ENCODE results near the gene NACA2. TPM values are rescaled to one million over a fixed set of nuclear protein-coding genes. Genes with fewer than 3 reads are reported as not detected.
A peak's percentile ranks its signal among the peaks of the same experiment; 100 is the strongest.

Gene NACA2
- total RNA-seq, 4 donors from 2014 or later = not detected

DNA sequence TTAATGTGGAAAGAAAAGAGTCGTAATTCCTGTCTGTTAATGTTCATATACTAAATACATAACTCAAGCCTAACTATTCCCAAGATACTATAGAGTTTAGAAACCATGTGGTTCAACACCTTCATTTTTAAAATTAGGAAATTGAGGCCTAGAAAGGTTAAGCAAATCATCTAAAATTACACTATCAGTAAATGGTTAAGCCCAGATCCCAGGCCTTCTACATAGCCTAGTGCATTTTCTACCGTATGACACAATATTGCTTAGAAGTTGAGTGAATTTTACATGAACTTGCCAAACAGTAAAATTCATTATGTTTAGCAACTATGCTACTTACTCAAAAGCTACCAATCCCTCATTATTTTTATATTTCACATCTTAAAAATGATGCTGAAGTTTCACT, 6.8 kb downstream of the NACA2 start:
- TF ChIP-seq POLR2A (IDR thresholded peaks at IDR 0.05) = no peak
- TF ChIP-seq, protein P1, sequence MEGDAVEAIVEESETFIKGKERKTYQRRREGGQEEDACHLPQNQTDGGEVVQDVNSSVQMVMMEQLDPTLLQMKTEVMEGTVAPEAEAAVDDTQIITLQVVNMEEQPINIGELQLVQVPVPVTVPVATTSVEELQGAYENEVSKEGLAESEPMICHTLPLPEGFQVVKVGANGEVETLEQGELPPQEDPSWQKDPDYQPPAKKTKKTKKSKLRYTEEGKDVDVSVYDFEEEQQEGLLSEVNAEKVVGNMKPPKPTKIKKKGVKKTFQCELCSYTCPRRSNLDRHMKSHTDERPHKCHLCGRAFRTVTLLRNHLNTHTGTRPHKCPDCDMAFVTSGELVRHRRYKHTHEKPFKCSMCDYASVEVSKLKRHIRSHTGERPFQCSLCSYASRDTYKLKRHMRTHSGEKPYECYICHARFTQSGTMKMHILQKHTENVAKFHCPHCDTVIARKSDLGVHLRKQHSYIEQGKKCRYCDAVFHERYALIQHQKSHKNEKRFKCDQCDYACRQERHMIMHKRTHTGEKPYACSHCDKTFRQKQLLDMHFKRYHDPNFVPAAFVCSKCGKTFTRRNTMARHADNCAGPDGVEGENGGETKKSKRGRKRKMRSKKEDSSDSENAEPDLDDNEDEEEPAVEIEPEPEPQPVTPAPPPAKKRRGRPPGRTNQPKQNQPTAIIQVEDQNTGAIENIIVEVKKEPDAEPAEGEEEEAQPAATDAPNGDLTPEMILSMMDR (IDR thresholded peaks at IDR 0.05) = no peak
- Histone ChIP-seq H3K36me3 (no peaks in the 10 kb centered on the region), H3K27me3 (peaks cover 0 to 55% (median 0%) of the 10 kb centered on the region in 4 donors), H3K9me3 (no peaks in the 10 kb centered on the region), H3K27ac (no peak overlapping the region), H3K4me3 (no peak overlapping the region), H3K4me1 (peaks cover 0 to 8% (median 0%) of the 10 kb centered on the region in 3 donors)
- DNase-seq = no peak
- WGBS, 2 donors = 74 to 90% methylated on average over 2 of the region's 2 CpGs
- intact Hi-C loops (cut with DNase I) = no loop called here

DNA sequence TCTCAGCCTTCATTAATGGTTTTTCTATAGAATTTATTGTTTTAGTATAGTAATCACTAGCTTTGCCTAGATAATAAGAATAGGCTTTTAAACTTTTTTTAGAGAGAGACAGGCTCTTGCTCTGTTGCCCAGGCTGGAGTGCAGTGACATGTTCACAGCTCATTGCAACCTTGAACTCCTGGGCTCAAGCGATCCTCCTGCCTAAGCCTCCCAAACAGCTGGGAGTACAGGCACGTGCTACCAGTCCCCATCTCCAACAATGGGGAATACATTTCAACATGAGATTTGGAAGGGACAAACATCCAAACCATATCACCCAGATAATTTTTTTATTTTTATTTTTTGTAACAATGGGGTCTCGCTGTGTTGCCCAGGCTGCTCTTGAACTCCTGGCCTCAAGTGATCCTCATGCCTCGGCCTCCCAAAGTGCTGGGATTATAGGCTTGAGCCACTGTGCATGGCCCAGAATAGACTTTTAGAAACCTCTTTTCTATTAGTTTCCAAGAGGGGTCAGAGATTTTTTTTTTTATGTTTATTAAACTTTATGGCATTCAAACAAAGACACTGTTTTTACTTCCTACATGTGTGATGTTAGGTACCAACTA, 7.3 kb downstream of the NACA2 start:
- Histone ChIP-seq H3K4me1 (peaks cover 0 to 8% (median 0%) of the 10 kb centered on the region in 3 donors), H3K27me3 (peaks cover 0 to 58% (median 0%) of the 10 kb centered on the region in 4 donors), H3K36me3 (no peaks in the 10 kb centered on the region), H3K9me3 (no peaks in the 10 kb centered on the region), H3K4me3 (no peak overlapping the region), H3K27ac (no peak overlapping the region)
- WGBS, 2 donors = 84 to 92% methylated on average over 4 of the region's 4 CpGs
- TF ChIP-seq, protein P1 (IDR thresholded peaks at IDR 0.05) = no peak
- TF ChIP-seq POLR2A (IDR thresholded peaks at IDR 0.05) = no peak
- no peak for DNase-seq
- intact Hi-C loops (cut with DNase I) = no loop called here

DNA sequence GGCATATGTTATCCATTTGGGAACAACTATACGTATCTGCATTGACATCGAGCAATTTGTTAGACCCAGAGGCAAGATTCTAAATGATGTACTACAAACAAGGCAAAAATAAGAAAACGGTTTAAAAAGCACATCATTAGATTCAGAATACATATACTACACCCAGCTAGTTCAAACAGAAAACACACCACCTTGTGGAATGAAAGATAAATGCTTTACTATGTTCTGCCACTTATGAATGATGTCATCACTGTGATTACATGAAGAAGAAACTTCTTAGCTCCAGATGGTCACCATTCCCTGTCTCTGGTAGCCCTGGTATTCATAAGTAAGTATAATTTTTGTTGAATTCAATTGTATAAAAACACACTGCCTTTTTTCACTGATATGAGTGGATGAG, 7.8 kb downstream of the NACA2 start:
- Histone ChIP-seq H3K4me1 (peaks cover 0 to 8% (median 0%) of the 10 kb centered on the region in 3 donors), H3K27ac (no peak overlapping the region), H3K4me3 (no peak overlapping the region), H3K9me3 (no peaks in the 10 kb centered on the region), H3K36me3 (no peaks in the 10 kb centered on the region), H3K27me3 (peaks cover 0 to 58% (median 0%) of the 10 kb centered on the region in 4 donors)
- DNase-seq = no peak
- TF ChIP-seq, protein P1 (IDR thresholded peaks at IDR 0.05) = peak in 4 of 6 experiments; percentile 9 to 56 (median 22)
- no peak for TF ChIP-seq POLR2A (IDR thresholded peaks at IDR 0.05)
- intact Hi-C loops (cut with DNase I) = no loop called here
- WGBS, 2 donors = 55 to 56% methylated on average over 3 of the region's 3 CpGs

DNA sequence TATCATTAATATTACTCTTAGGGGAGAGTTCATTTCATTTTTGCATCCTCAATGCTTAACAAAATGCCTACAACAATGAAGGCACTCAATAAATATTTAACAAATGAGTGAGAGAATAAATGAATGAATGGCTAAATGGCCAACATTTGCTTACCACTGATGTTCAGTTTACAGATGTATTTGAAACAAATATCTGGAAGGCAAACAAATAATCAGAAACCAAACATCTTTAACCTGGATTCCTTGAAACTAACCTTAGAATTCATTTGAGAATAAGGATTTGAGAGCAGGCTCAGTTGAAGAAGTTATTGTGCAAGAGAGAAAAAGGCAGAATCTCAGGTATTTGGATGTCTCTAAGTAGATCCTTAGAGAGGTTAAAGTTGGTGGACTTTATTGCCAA, 8.4 kb downstream of the NACA2 start:
- H3K4me3 ChIP-seq = no peak overlapping the region
- H3K27ac ChIP-seq = no peak overlapping the region
- DNase-seq = no peak
- peaks cover 0 to 8% (median 0%) of the 10 kb centered on the region in 3 donors for H3K4me1 ChIP-seq
- no peaks in the 10 kb centered on the region for H3K9me3 ChIP-seq
- no peak for TF ChIP-seq POLR2A (IDR thresholded peaks at IDR 0.05)
- TF ChIP-seq, protein P1 (IDR thresholded peaks at IDR 0.05) = no peak
- intact Hi-C loops (cut with DNase I) = no loop called here
- peaks cover 0 to 57% (median 0%) of the 10 kb centered on the region in 4 donors for H3K27me3 ChIP-seq
- no peaks in the 10 kb centered on the region for H3K36me3 ChIP-seq

DNA sequence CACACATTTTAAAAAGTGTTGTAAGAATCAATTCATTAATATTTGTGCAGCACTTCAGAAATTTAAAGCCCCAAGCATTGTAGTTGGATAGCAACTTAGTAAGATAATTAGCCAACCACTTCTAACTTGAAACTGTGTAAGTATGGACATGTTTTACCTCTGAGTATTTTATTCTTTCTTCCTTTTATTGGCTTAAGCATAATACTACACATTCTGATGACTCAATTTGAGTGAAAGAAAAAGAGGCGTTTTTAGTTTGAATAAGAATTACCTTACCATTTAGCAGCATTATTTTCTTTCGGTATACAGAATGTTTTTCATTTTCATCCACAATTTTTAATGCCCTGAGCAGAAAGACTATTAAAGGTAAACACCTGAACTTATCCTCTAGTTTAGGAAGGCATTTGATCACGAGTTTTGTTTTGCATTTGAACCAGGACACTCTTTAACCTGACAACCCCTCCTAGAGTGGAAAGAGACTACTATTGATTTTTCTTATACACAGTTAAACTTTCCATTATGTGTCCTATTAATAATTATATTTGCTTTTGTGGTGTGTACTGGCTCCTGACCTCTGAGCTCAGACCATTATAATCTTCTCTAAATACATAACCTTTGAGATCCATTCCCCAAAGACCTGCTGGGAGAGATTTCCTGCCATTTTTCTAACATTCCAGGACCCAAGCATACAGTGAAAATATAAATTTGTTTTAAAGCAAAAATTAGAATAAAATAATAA, 9.2 kb downstream of the NACA2 start:
- DNase-seq = no peak
- intact Hi-C loops (cut with DNase I) = no loop called here
- no peak for TF ChIP-seq POLR2A (IDR thresholded peaks at IDR 0.05)
- TF ChIP-seq, protein P1 (IDR thresholded peaks at IDR 0.05) = no peak
- Histone ChIP-seq H3K27ac (no peak overlapping the region), H3K9me3 (no peaks in the 10 kb centered on the region), H3K36me3 (no peaks in the 10 kb centered on the region), H3K4me1 (peaks cover 0 to 8% (median 0%) of the 10 kb centered on the region in 3 donors), H3K27me3 (peaks cover 0 to 54% (median 0%) of the 10 kb centered on the region in 4 donors), H3K4me3 (no peak overlapping the region)
- WGBS, 2 donors = 38 to 43% methylated on average over 3 of the region's 3 CpGs
